IPS-11a (cell line): Measurements from ENCODE around the gene CLEC6A.
"Not testable (repeated sequence)": the region's sequence is repeated elsewhere in the genome, so short reads cannot be mapped to it uniquely, and the experiment has no call there.

Source experiments
- H3K4me3 ChIP-seq: one replicate; pipeline ENCODE4 v1.5.1; 2013; ENCODE audit warnings: low read depth, low read length, control low read depth

Gene CLEC6A

GRCh38 chr12:8493084-8493483 lies 37.3 kb downstream of the CLEC6A start:
- H3K4me3 ChIP-seq, result no peak overlapping the region

DNA sequence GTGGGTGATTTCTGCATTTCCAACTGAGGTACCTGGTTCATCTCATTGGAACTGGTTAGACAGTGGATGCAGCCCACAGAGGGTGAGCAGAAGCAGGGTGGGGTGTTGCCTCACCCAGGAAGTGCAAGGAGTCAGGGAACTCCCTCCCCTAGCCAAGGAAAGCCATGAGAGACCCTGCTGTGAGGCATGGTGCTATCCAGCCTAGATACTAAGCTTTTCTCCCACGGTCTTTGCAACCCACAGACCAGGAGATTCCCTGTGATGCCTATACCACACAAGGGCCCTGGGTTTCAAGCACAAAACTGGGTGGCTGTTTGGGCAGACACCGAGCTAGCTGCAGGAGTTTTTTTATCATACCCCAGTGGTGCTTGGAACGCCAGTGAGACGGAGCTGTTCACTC lies 39.9 kb downstream of the CLEC6A start:
- not testable (repeated sequence) for H3K4me3 ChIP-seq

DNA sequence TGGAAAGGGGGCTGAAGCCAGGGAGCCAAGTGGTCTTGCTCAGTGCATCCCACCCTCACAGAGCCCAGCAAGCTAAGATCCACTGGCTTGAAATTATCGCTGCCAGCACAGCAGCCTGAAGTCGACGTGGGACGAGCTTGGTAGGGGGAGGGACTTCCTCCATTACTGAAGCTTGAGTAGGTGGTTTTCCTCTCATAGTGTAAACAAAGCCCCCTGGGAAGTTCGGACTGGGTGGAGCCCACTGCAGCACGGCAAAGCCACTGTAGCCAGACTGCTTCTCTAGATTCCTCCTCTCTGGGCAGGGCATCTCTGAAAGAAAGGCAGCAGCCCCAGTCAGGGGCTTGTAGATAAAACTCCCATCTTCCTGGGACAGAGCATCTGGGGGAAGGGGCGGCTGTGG lies 40.3 kb downstream of the CLEC6A start:
- H3K4me3 ChIP-seq, result not testable (repeated sequence)

- no peak overlapping the region for H3K4me3 ChIP-seq
Measured at GRCh38 chr12:8499616-8500015, 43.9 kb downstream of the CLEC6A start.

DNA sequence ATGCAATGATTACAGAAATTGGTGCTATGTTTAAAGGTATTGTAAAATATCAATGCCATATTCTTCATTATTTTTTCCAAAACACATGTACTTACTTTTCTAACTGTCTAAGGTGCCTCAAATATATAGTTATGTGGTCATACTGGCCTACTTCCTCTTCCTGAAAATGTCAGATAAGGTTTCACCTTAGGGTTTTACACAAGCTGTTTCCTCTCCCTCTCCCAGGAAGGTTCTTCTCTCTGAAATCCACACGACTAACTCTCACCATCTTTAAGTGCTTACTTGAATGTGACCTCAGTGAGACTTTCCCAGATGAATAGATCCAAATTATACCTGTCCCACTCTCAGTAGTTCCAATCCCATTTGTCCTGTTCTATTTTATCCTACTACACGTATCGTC lies 46.0 kb downstream of the CLEC6A start:
- no peak overlapping the region for H3K4me3 ChIP-seq

GRCh38 chr12:8504351-8504750 lies 48.6 kb downstream of the CLEC6A start:
- H3K4me3 ChIP-seq, result no peak overlapping the region

DNA sequence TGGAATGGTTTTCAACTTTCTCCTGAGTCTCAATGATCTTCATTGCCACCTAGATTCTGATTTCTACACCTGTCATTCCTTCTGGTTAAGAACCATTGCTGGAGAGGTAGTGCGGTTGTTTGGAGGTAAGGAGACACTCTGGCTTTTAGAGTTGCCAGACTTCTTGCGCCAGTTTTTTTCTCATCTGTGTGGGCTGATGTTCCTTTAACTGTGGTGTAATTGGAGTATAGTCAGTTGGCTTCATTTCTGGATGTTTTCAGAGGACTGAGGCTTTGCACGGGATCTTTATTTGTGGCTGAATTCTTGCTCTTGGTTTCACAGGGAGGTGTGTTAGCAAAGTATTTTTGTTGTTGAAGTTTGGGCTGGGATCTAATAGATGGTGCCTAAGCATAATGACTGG lies 51.8 kb downstream of the CLEC6A start:
- no peak overlapping the region for H3K4me3 ChIP-seq

DNA sequence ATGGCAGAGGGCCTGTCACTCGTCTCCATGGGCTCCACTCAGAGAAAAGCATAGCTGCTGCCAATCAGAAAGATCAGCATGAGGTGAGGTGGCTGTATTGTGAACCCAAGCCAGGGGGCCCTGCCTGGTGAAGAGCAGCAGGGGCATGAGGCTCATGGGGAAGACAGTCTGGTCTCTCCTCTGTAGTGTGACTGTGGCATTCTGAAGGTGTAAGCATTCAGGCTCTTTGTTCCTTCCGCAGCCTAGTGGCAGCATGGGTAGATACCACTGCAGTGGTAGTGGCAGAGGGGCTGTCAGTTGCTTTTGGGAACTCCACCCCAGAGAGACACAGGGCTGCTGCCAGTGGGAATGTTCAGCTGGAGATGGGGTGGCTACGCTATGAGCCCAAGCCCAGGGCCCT lies 52.5 kb downstream of the CLEC6A start:
- H3K4me3 ChIP-seq, result no peak overlapping the region

DNA sequence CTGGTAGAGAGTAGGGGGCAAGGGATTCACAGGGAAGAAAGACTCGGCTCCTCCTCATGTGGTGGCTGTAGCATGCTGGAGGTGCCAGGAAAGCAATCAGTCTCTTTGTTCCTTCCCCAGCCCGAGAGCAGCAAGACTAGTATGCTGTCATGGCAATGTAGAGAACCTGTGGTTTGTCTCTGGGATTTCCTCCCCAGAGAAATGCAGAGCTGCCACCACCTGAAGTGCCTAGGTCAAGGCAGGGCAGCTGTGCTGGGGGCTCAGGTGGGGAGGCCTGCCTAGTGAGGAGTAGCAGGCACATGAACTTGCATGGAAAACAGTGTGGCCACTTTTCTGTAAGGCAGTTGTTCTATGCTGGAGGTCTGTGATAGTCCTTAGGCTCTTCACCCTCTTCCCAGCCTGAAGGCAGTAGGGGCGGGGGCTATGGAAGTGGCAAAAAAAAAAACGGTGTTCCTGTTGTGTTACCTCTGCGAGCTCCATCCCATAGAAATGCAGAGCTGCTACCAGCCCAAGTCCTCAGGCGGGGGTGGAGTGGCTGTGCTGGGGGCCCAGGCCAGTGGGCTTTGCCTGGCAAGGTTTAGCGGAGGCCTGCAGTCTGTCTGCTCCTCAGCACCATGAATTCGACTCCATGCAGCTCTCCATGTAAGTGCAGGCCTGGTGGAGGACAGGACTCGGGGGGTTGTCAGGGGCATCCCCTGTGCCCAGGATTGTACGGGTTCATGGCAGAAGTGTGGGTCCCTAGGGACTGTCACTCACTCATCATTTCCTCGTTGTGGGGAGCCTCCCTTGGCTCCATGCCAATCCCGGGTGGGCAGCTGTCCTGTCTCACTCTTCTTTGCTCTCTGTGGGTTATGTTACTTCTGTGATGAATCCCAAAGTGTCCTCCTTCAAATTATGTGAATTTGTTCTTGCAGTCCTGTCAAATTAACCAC lies 53.4 kb downstream of the CLEC6A start:
- H3K4me3 ChIP-seq, result no peak overlapping the region

DNA sequence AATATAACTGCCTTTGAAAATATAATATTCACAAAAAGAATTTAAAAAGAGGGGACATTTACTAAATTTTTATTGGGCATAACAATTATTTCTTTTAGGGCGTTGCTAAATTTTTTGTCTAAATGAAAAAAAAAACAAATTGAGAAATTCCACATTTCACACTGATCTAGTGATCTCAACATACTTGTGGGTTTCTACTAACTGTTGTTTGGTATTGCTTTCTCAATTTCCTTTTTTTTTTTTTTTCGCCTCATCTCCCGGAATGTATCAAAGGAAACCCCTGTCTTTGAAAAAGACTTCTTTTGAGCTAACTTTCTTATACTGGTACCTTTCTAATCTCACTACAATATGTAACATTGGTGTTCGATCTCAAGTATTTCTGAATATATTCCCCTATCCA lies 57.5 kb downstream of the CLEC6A start, which contains the start of gene CLEC4D:
TSS of gene CLEC4D (plus strand) at position 248 of the 400 bp plus-strand sequence. CDS start 230 bp downstream, outside the sequence.
- H3K4me3 ChIP-seq, result no peak within 1 kb of the TSS

GRCh38 chr12:8517971-8518370 lies 62.2 kb downstream of the CLEC6A start:
- H3K4me3 ChIP-seq, result no peak overlapping the region

- H3K4me3 ChIP-seq, result no peak overlapping the region
Measured at GRCh38 chr12:8519171-8519570, 63.4 kb downstream of the CLEC6A start.

- H3K4me3 ChIP-seq, result no peak overlapping the region
Measured at GRCh38 chr12:8527250-8528130, 71.7 kb downstream of the CLEC6A start.
